Spleen (tissue), 11 donors: Measurements from ENCODE around the gene OR2A12. TPM values are rescaled to one million over a fixed set of nuclear protein-coding genes. Genes with fewer than 3 reads are reported as not detected.
"Not testable (repeated sequence)": the region's sequence is repeated elsewhere in the genome, so short reads cannot be mapped to it uniquely, and the experiment has no call there.

Experiments
- DNase-seq: peaks from one replicate; pipeline ENCODE4 v3.0.0-alpha.2; 2020
- H3K27ac ChIP-seq, 8 donors: fragments of 200-600 bp; sonication (generic) in 7 of 8; 1 replicate in 4 of 8; 2 replicates in 4 of 8; pipeline versions ENCODE4 v1.5.0 to v1.8.0; 2016 to 2021; ENCODE audit warnings: inconsistent platforms in 4 of 8, mild to moderate bottlenecking in 4 of 8, moderate library complexity in 1 of 8
- H3K27me3 ChIP-seq, 7 donors: fragments of 200-600 bp; sonication (generic) in 6 of 7; replicated peaks in 1 of 7; 1 replicate in 4 of 7; 2 replicates in 3 of 7; pipeline versions ENCODE4 v1.5.0 to v1.8.0; 2016 to 2021; ENCODE audit warnings: inconsistent platforms in 3 of 7, mild to moderate bottlenecking in 1 of 7
- H3K36me3 ChIP-seq, 6 donors: fragments of 200-600 bp; sonication (generic) in 5 of 6; 1 replicate in 4 of 6; 2 replicates in 2 of 6; pipeline versions ENCODE4 v1.5.0 to v1.8.0; 2016 to 2021; ENCODE audit warnings: inconsistent platforms in 2 of 6
- H3K4me1 ChIP-seq, 6 donors: fragments of 200-600 bp; sonication (generic) in 5 of 6; 1 replicate in 3 of 6; 2 replicates in 3 of 6; pipeline versions ENCODE4 v1.5.0 to v1.8.0; 2016 to 2021; ENCODE audit warnings: inconsistent platforms in 3 of 6
- H3K4me3 ChIP-seq, 8 donors: fragments of 200-600 bp; sonication (generic) in 7 of 8; 1 replicate in 4 of 8; 2 replicates in 4 of 8; pipeline versions ENCODE4 v1.5.0 to v1.8.0; 2016 to 2021; ENCODE audit warnings: inconsistent platforms in 4 of 8, mild to moderate bottlenecking in 4 of 8, moderate library complexity in 2 of 8
- H3K9me3 ChIP-seq, 8 donors: fragments of 200-600 bp; sonication (generic) in 7 of 8; 1 replicate in 4 of 8; 2 replicates in 4 of 8; pipeline versions ENCODE4 v1.5.0 to v1.8.0; 2016 to 2021; ENCODE audit warnings: inconsistent platforms in 4 of 8
- CTCF ChIP-seq, 11 experiments: fragments of 200-600 bp in 7 of 11; fragments of 450-650 bp in 4 of 11; sonication (generic) in 4 of 11; IDR thresholded peaks in 8 of 11; conservative IDR thresholded peaks in 3 of 11; 1 replicate in 7 of 11; 2 replicates in 4 of 11; pipeline versions ENCODE4 v1.4.0 to v1.8.0; 2016 to 2021; ENCODE audit warnings: antibody characterized with exemption in 11 of 11, inconsistent platforms in 4 of 11, mild to moderate bottlenecking in 1 of 11
- POLR2A ChIP-seq, 3 donors: fragments of 450-650 bp; IDR thresholded peaks; one replicate each; pipeline ENCODE4 v1.5.1; 2017; ENCODE audit warnings: antibody characterized with exemption in 3 of 3, mild to moderate bottlenecking in 1 of 3
- POLR2AphosphoS5 ChIP-seq, 3 donors: sonication (generic); formaldehyde crosslinking; IDR thresholded peaks; one replicate each; pipeline ENCODE4 v1.5.1; 2017; ENCODE audit warnings: antibody characterized with exemption in 3 of 3
- WGBS, 5 donors: extraction: QIAGEN DNeasy Blood & Tissue Kit in 3 of 5; methylation state at CpG; one replicate each; pipeline versions ENCODE4 v1.1.5 to v1.1.7; 2013 to 2018; 5-methylcytosine and 5-hydroxymethylcytosine counted together
- intact Hi-C: fragments of 100-400 bp; cut with DNase I; formaldehyde crosslinking; loops from one replicate; pipeline ENCODE4 v1.15.0; 2023; ENCODE audit warnings: low total_unique reads
- polyA plus RNA-seq, 3 donors: library from polyadenylated mRNA; stranded (reverse); fragments of 200-250 nt; gene quantifications; one replicate each; pipeline ENCODE4 v1.2.1, GENCODE V29; 2013
- total RNA-seq, 7 donors: library from RNA; depleted of rRNA in 3 of 7; stranded (reverse); fragments of >200 nt in 3 of 7; fragmentation: NEBNext Ultra II Directional in 4 of 7; extraction: Animal tissue kit (Norgen Biotek cat#: 25700) in 4 of 7; gene quantifications; one replicate each; pipeline versions ENCODE4 v1.1.0 to v1.2.1, GENCODE V29; 2016 to 2021
- donor health status: healthy with polysubstance abuse.
- donor health status: DM: no; HTN: no; CAD: no; lungs with moderate emphysema.
- donor health status: DM: no; HTN: no; CAD: no.
- donor health status: Bipolar disorder and iron deficiency.
- donor health status: healthy.
- donor health status: DM: no; HTN: no; CAD: no.
- donor health status: DM: yes; HTN: yes; CAD: no.

The OR2A12 gene
- total and polyA plus RNA-seq, 10 donors, result not detected

- intact Hi-C loops, result no loop called here
- Histone ChIP-seq H3K27me3 (no peaks in the 10 kb centered on the region), H3K27ac (no peak within 1 kb of the TSS), H3K4me1 (no peaks in the 10 kb centered on the region), H3K9me3 (no peaks in the 10 kb centered on the region), H3K4me3 (no peak within 1 kb of the TSS), H3K36me3 (no peaks in the 10 kb centered on the region)
- no peak for DNase-seq
- WGBS, 5 donors, result 82 to 90% (median 84%) methylated on average over 1 of the region's 1 CpG
- TF ChIP-seq POLR2AphosphoS5 (IDR thresholded peaks at IDR 0.05) (no peak), CTCF (IDR thresholded peaks at IDR 0.05 in 8 of 11, conservative IDR thresholded peaks at IDR 0.05 in 3 of 11) (no peak), POLR2A (IDR thresholded peaks at IDR 0.05) (no peak)
These were observed 37.4 kb upstream of the OR2A12 start, which contains the start of gene OR2A5 for GRCh38 chr7:144048648-144049047. Gene OR2A5, plus strand, starts transcription at chr7:144048948. Its CDS starts 1,454 bp downstream, at chr7:144050402.

GRCh38 chr7:144049491-144049890 lies 36.6 kb upstream of the OR2A12 start:
- DNase-seq, result no peak
- no peaks in the 10 kb centered on the region for H3K4me1 ChIP-seq
- WGBS, 5 donors, result 55 to 89% (median 58%) methylated on average over 2 of the region's 2 CpGs
- no peak overlapping the region for H3K27ac ChIP-seq
- no peak for TF ChIP-seq POLR2AphosphoS5 (IDR thresholded peaks at IDR 0.05)
- intact Hi-C loops, result no loop called here
- H3K36me3 ChIP-seq, result no peaks in the 10 kb centered on the region
- H3K27me3 ChIP-seq, result no peaks in the 10 kb centered on the region
- no peak overlapping the region for H3K4me3 ChIP-seq
- H3K9me3 ChIP-seq, result no peaks in the 10 kb centered on the region

GRCh38 chr7:144050093-144050492 lies 36.0 kb upstream of the OR2A12 start:
- WGBS, 5 donors, result 77 to 96% (median 82%) methylated on average over 3 of the region's 3 CpGs
- Histone ChIP-seq H3K4me1 (no peaks in the 10 kb centered on the region), H3K36me3 (no peaks in the 10 kb centered on the region), H3K9me3 (no peaks in the 10 kb centered on the region), H3K4me3 (no peak overlapping the region), H3K27me3 (no peaks in the 10 kb centered on the region), H3K27ac (no peak overlapping the region)
- DNase-seq, result no peak
- intact Hi-C loops, result no loop called here
- TF ChIP-seq CTCF (IDR thresholded peaks at IDR 0.05 in 8 of 11, conservative IDR thresholded peaks at IDR 0.05 in 3 of 11) (no peak), POLR2AphosphoS5 (IDR thresholded peaks at IDR 0.05) (no peak), POLR2A (IDR thresholded peaks at IDR 0.05) (no peak)

- H3K4me3 ChIP-seq, DNase-seq, H3K36me3 ChIP-seq, H3K4me1 ChIP-seq, intact Hi-C loops, H3K9me3 ChIP-seq, H3K27ac ChIP-seq, H3K27me3 ChIP-seq: not testable (repeated sequence)
- WGBS, 5 donors, result 86 to 91% (median 88%) methylated on average over 8 of the region's 8 CpGs
These were observed 35.2 kb upstream of the OR2A12 start for GRCh38 chr7:144050884-144051283.

- Histone ChIP-seq H3K36me3 (no peaks in the 10 kb centered on the region), H3K27me3 (no peaks in the 10 kb centered on the region), H3K4me1 (no peaks in the 10 kb centered on the region), H3K27ac (no peak overlapping the region), H3K4me3 (no peak overlapping the region), H3K9me3 (peaks cover 0 to 19% (median 11%) of the 10 kb centered on the region in 8 donors)
- 84 to 95% (median 89%) methylated on average over 3 of the region's 3 CpGs for WGBS, 5 donors
- DNase-seq, result no peak
- TF ChIP-seq POLR2AphosphoS5 (IDR thresholded peaks at IDR 0.05) (no peak), POLR2A (IDR thresholded peaks at IDR 0.05) (no peak), CTCF (IDR thresholded peaks at IDR 0.05 in 8 of 11, conservative IDR thresholded peaks at IDR 0.05 in 3 of 11) (no peak)
- intact Hi-C loops, result no loop called here
These were observed 28.1 kb upstream of the OR2A12 start for GRCh38 chr7:144057954-144058353.
